ENCODE results near the gene BLTP3B. TPM values are rescaled to one million over a fixed set of nuclear protein-coding genes. Genes with fewer than 3 reads are reported as not detected.

The BLTP3B gene
- total and polyA plus RNA-seq, 2 of the 13 experiments (the other 11 are each of a cell fraction or from before 2014, with no cell fraction given) = 15.6 to 24.4 TPM

- ChIA-PET CTCF (ENCODE audit: low intra/inter-chr PET ratio, low total read pairs) (no interaction called here), POLR2A (interaction anchor here (0.9 kb wide), 1 partner anchor 26 kb away, joined by 3 read pairs; no protein-coding TSS in a partner anchor)
- Histone ChIP-seq H3K36me3 (replicated peaks in 1 of 2; ENCODE audit: control insufficient read depth in 1 of 2, insufficient read depth in 2 of 2, low read length in 2 of 2) (no peaks in the 10 kb centered on the region), H3K9ac (ENCODE audit: insufficient read depth, low read depth, low read length) (no peak overlapping the region), H3K4me2 (ENCODE audit: low read depth, low read length) (no peak overlapping the region), H3K4me3 (replicated peaks in 1 of 3; ENCODE audit: insufficient read depth in 1 of 3, low read depth in 2 of 3, low read length in 3 of 3) (no peak overlapping the region), H3K27ac (ENCODE audit: extremely low read length, insufficient read depth, low read length) (no peak overlapping the region), H3K79me2 (ENCODE audit: insufficient read depth, low read length) (no peaks in the 10 kb centered on the region), H2AFZ (ENCODE audit: low read length) (no peak overlapping the region), H3K9me3 (ENCODE audit: low read length) (no peaks in the 10 kb centered on the region), H3K4me1 (ENCODE audit: insufficient read depth, low read length) (peaks cover 10% of the 10 kb centered on the region; the same call in 1 of the 2 replicates), H3K27me3 (ENCODE audit: control insufficient read depth in 1 of 2, insufficient read depth in 2 of 2, low read length in 2 of 2) (no peaks in the 10 kb centered on the region), H4K20me1 (ENCODE audit: insufficient read depth, low read length) (no peaks in the 10 kb centered on the region)
- no TSS peak for BruUV-seq (replicated peaks)
- no peak for FAIRE-seq
- no peak for DNase-seq (ENCODE audit: low spot score)
- 95% methylated on average over 2 of the region's 2 CpGs for WGBS (ENCODE audit: low lambda C conversion rate)
- TF ChIP-seq ZNF550 (CRISPR knock-in tag; IDR thresholded peaks at IDR 0.05; ENCODE audit: borderline replicate concordance) (no peak), DNMT3B (CRISPR knock-in tag; conservative IDR thresholded peaks at IDR 0.05) (no peak)
- intact Hi-C loops (cut with micrococcal nuclease; ENCODE audit: unreplicated experiment) = no loop called here
- in situ Hi-C loops (cut with HindIII; ENCODE audit: extremely low pct_ligation_motif_present, low pct_unique_long_range_greater_than_20kb) = no loop called here
- ATAC-seq = no peak
These were observed 9.1 kb upstream of the BLTP3B start for GRCh38 chr12:100151769-100152168.

- in situ Hi-C loops (cut with HindIII; ENCODE audit: extremely low pct_ligation_motif_present, low pct_unique_long_range_greater_than_20kb) (no loop called here), intact Hi-C loops (cut with micrococcal nuclease; ENCODE audit: unreplicated experiment) (no loop called here)
- H3K27me3 ChIP-seq (ENCODE audit: control insufficient read depth in 1 of 2, insufficient read depth in 2 of 2, low read length in 2 of 2) = no peaks in the 10 kb centered on the region; a peak in 1 of 5 replicates
- peak overlapping the region; percentile 44 for H2AFZ ChIP-seq (ENCODE audit: low read length)
- no peak overlapping the region for H3K4me3 ChIP-seq (replicated peaks in 1 of 3; ENCODE audit: insufficient read depth in 1 of 3, low read depth in 2 of 3, low read length in 3 of 3)
- WGBS (ENCODE audit: low lambda C conversion rate) = 95% methylated on average over 2 of the region's 2 CpGs
- H3K79me2 ChIP-seq (ENCODE audit: insufficient read depth, low read length) = peaks cover 8% of the 10 kb centered on the region
- no peak for FAIRE-seq
- H3K36me3 ChIP-seq (replicated peaks in 1 of 2; ENCODE audit: control insufficient read depth in 1 of 2, insufficient read depth in 2 of 2, low read length in 2 of 2) = no peaks in the 10 kb centered on the region
- ATAC-seq = no peak
- POLR2A ChIA-PET = no interaction called here
- DNase-seq (ENCODE audit: low spot score) = no peak
- H3K9me3 ChIP-seq (ENCODE audit: low read length) = no peaks in the 10 kb centered on the region
- peak overlapping the region; percentile 58; the same call in 1 of the 2 replicates for H3K4me2 ChIP-seq (ENCODE audit: low read depth, low read length)
- peaks cover 42% of the 10 kb centered on the region for H3K4me1 ChIP-seq (ENCODE audit: insufficient read depth, low read length)
- CTCF ChIA-PET (ENCODE audit: low intra/inter-chr PET ratio, low total read pairs) = no interaction called here
- no peak overlapping the region for H3K9ac ChIP-seq (ENCODE audit: insufficient read depth, low read depth, low read length)
- peak overlapping the region; percentile 25 for H3K27ac ChIP-seq (ENCODE audit: extremely low read length, insufficient read depth, low read length)
- no peak for TF ChIP-seq TCF7L2 (IDR thresholded peaks at IDR 0.05; ENCODE audit: low read depth, low read length)
- TF ChIP-seq KDM4B (CRISPR knock-in tag; IDR thresholded peaks at IDR 0.05) = no peak
- TF ChIP-seq MXD4 (CRISPR knock-in tag; IDR thresholded peaks at IDR 0.05) = no peak
- TF ChIP-seq ZIK1 (CRISPR knock-in tag; IDR thresholded peaks at IDR 0.05; ENCODE audit: borderline replicate concordance, low read depth) = no peak
- TF ChIP-seq, protein P1, sequence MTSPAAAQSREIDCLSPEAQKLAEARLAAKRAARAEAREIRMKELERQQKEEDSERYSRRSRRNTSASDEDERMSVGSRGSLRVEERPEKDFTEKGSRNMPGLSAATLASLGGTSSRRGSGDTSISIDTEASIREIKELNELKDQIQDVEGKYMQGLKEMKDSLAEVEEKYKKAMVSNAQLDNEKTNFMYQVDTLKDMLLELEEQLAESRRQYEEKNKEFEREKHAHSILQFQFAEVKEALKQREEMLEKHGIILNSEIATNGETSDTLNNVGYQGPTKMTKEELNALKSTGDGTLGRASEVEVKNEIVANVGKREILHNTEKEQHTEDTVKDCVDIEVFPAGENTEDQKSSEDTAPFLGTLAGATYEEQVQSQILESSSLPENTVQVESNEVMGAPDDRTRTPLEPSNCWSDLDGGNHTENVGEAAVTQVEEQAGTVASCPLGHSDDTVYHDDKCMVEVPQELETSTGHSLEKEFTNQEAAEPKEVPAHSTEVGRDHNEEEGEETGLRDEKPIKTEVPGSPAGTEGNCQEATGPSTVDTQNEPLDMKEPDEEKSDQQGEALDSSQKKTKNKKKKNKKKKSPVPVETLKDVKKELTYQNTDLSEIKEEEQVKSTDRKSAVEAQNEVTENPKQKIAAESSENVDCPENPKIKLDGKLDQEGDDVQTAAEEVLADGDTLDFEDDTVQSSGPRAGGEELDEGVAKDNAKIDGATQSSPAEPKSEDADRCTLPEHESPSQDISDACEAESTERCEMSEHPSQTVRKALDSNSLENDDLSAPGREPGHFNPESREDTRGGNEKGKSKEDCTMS (CRISPR knock-in tag; conservative IDR thresholded peaks at IDR 0.05) = no peak
- no TSS peak for BruUV-seq (replicated peaks)
- peaks cover 5% of the 10 kb centered on the region; the same call in 1 of the 2 replicates for H4K20me1 ChIP-seq (ENCODE audit: insufficient read depth, low read length)
These were observed 3.6 kb upstream of the BLTP3B start for GRCh38 chr12:100146252-100146651.

Measured in HepG2 (cell line).